NCI-H1436 treated with DMSO at 0.1 percent for 48 hours (cell line): Measurements from ENCODE around the gene TMEM95.

Experiments used
- DNase-seq: peaks from one replicate; lab custom pipeline; 2025; lab: John Stamatoyannopoulos, UW

TMEM95 gene

GRCh38 chr17:7355053-7355452, at the start of gene TMEM95:
Gene TMEM95, plus strand, starts transcription at chr17:7355156. Its CDS starts 49 bp downstream, at chr17:7355205.
- DNase-seq: no peak

GRCh38 chr17:7306911-7307685, 47.9 kb upstream of the TMEM95 start, which contains the start of gene EIF5A:
Gene EIF5A, plus strand, starts transcription at chr17:7307628. Its CDS starts 2,008 bp downstream, at chr17:7309636.
- peak; percentile 99 for DNase-seq

- no peak for DNase-seq
These were observed 47.0 kb upstream of the TMEM95 start for GRCh38 chr17:7307686-7308624.

GRCh38 chr17:7308625-7309433, 46.1 kb upstream of the TMEM95 start:
- peak; percentile 28 for DNase-seq

- no peak for DNase-seq
These were observed 45.3 kb upstream of the TMEM95 start for GRCh38 chr17:7309628-7310027.

GRCh38 chr17:7311110-7311705, 43.7 kb upstream of the TMEM95 start:
- no peak for DNase-seq

- DNase-seq: no peak
These were observed 42.4 kb upstream of the TMEM95 start for GRCh38 chr17:7312432-7313087.

GRCh38 chr17:7313088-7313889, 41.7 kb upstream of the TMEM95 start:
- DNase-seq: no peak

- no peak for DNase-seq
These were observed 40.9 kb upstream of the TMEM95 start for GRCh38 chr17:7313890-7314718.

GRCh38 chr17:7314719-7315569, 40.0 kb upstream of the TMEM95 start, which contains the start of gene GPS2:
Gene GPS2, minus strand, starts transcription at chr17:7315360. Its CDS starts 308 bp downstream, at chr17:7315052.
- DNase-seq: peak; percentile 13

GRCh38 chr17:7315570-7316235, 39.3 kb upstream of the TMEM95 start:
- no peak for DNase-seq

GRCh38 chr17:7317161-7317803, 37.7 kb upstream of the TMEM95 start:
- no peak for DNase-seq

GRCh38 chr17:7318121-7318860, 36.7 kb upstream of the TMEM95 start:
- DNase-seq: no peak

GRCh38 chr17:7321466-7321865, 33.5 kb upstream of the TMEM95 start:
- no peak for DNase-seq

GRCh38 chr17:7322520-7323194, 32.3 kb upstream of the TMEM95 start:
- no peak for DNase-seq
